HG03460 (cell line): ENCODE measurements around the gene DNAJC11.

ENCODE experiments used
- ATAC-seq: cut with Tn5 transposase; IDR thresholded peaks from one replicate; pipeline ENCODE4 v1.9.1; 2021; ENCODE audit not compliant: unreplicated experiment

DNAJC11 gene

GRCh38 chr1:6625584-6626149, 75.9 kb downstream of the DNAJC11 start:
- ATAC-seq = no peak

GRCh38 chr1:6624710-6625583, 76.7 kb downstream of the DNAJC11 start, which contains the start of gene THAP3:
THAP3 (plus strand) TSS chr1:6624868; CDS start chr1:6625219, 351 bp downstream.
- peak; percentile 78 for ATAC-seq

- no peak for ATAC-seq
These were observed 78.2 kb downstream of the DNAJC11 start for GRCh38 chr1:6623269-6623965.

GRCh38 chr1:6622396-6623152, 79.0 kb downstream of the DNAJC11 start:
- no peak for ATAC-seq

- ATAC-seq = no peak
These were observed 79.9 kb downstream of the DNAJC11 start for GRCh38 chr1:6621429-6622391.

- ATAC-seq = no peak
These were observed 82.6 kb downstream of the DNAJC11 start for GRCh38 chr1:6619045-6619444.

- ATAC-seq = no peak
These were observed 86.5 kb downstream of the DNAJC11 start for GRCh38 chr1:6614929-6615785.

GRCh38 chr1:6614019-6614928, 87.3 kb downstream of the DNAJC11 start:
- no peak for ATAC-seq

GRCh38 chr1:6613361-6614018, 88.1 kb downstream of the DNAJC11 start, which contains the start of gene PHF13:
PHF13 (plus strand) TSS chr1:6613731; CDS start chr1:6614067, 336 bp downstream.
- ATAC-seq = peak; percentile 91

- peak; percentile 36 for ATAC-seq
These were observed 88.8 kb downstream of the DNAJC11 start for GRCh38 chr1:6612641-6613360.

GRCh38 chr1:6603915-6604558, 97.6 kb downstream of the DNAJC11 start:
- ATAC-seq = no peak

- ATAC-seq = peak; percentile 22
These were observed 98.2 kb downstream of the DNAJC11 start for GRCh38 chr1:6603238-6603914.

GRCh38 chr1:6602669-6603237, 98.9 kb downstream of the DNAJC11 start, which contains the start of gene KLHL21:
KLHL21 (minus strand) TSS chr1:6602869; CDS start chr1:6602817, 52 bp downstream.
- peak; percentile 40 for ATAC-seq

GRCh38 chr1:6601923-6602668, 99.5 kb downstream of the DNAJC11 start:
- ATAC-seq = peak; percentile 9
